ENCODE data around the gene TNFRSF12A. TPM values are rescaled to one million over a fixed set of nuclear protein-coding genes. Genes with fewer than 3 reads are reported as not detected.

The TNFRSF12A gene
- total and polyA plus RNA-seq, 5 donors from 2014 or later: 0.69 to 1.2 (median 0.86) TPM; not detected in 1

GRCh38 chr16:2981899-2982250, 38.3 kb upstream of the TNFRSF12A start:
- Histone ChIP-seq H3K27ac (ENCODE audit: insufficient read depth, low read length, poor library complexity, severe bottlenecking) (no peak overlapping the region), H3K4me3 (ENCODE audit: low read depth, low read length) (no peak overlapping the region), H3K4me1 (ENCODE audit: control insufficient read depth, insufficient read depth, low read length, poor library complexity, severe bottlenecking) (peaks cover 26% of the 10 kb centered on the region), H3K27me3 (ENCODE audit: control insufficient read depth, insufficient read depth, low read length) (no peaks in the 10 kb centered on the region), H3K36me3 (ENCODE audit: control insufficient read depth, insufficient read depth, low read length) (no peaks in the 10 kb centered on the region), H3K9me3 (ENCODE audit: control insufficient read depth in 2 of 2, low read length in 2 of 2) (no peaks in the 10 kb centered on the region)
- peak overlapping the region in 3 of 4 donors; percentile 81 to 87 (median 83) for H3K4me3 Mint-ChIP-seq
- peaks cover 0 to 18% (median 4%) of the 10 kb centered on the region in 4 donors for H3K4me1 Mint-ChIP-seq
- H3K9me3 Mint-ChIP-seq: no peaks in the 10 kb centered on the region
- peaks cover 13% of the 10 kb centered on the region for H3K27me3 Mint-ChIP-seq
- no peak for ATAC-seq (ENCODE audit: low read depth in 2 of 2)
- DNase-seq: no peak
- no peaks in the 10 kb centered on the region for H3K36me3 Mint-ChIP-seq
- no peak overlapping the region for H3K27ac Mint-ChIP-seq

- Histone ChIP-seq H3K4me3 (ENCODE audit: low read depth, low read length) (no peak overlapping the region), H3K27me3 (ENCODE audit: control insufficient read depth, insufficient read depth, low read length) (no peaks in the 10 kb centered on the region), H3K4me1 (ENCODE audit: control insufficient read depth, insufficient read depth, low read length, poor library complexity, severe bottlenecking) (peaks cover 26% of the 10 kb centered on the region), H3K9me3 (ENCODE audit: control insufficient read depth in 2 of 2, low read length in 2 of 2) (no peaks in the 10 kb centered on the region), H3K27ac (ENCODE audit: insufficient read depth, low read length, poor library complexity, severe bottlenecking) (no peak overlapping the region), H3K36me3 (ENCODE audit: control insufficient read depth, insufficient read depth, low read length) (no peaks in the 10 kb centered on the region)
- peaks cover 0 to 18% (median 4%) of the 10 kb centered on the region in 4 donors for H3K4me1 Mint-ChIP-seq
- H3K27me3 Mint-ChIP-seq: peaks cover 13% of the 10 kb centered on the region
- H3K27ac Mint-ChIP-seq: peak overlapping the region in 1 of 3 donors; percentile 42
- no peaks in the 10 kb centered on the region for H3K9me3 Mint-ChIP-seq
- peak overlapping the region; percentile 10 to 87 (median 73) for H3K4me3 Mint-ChIP-seq
- H3K36me3 Mint-ChIP-seq: no peaks in the 10 kb centered on the region
- DNase-seq: no peak
- no peak for ATAC-seq (ENCODE audit: low read depth in 2 of 2)
Observed at GRCh38 chr16:2982402-2982801, 37.8 kb upstream of the TNFRSF12A start.

- Histone ChIP-seq H3K4me1 (ENCODE audit: control insufficient read depth, insufficient read depth, low read length, poor library complexity, severe bottlenecking) (peaks cover 26% of the 10 kb centered on the region), H3K36me3 (ENCODE audit: control insufficient read depth, insufficient read depth, low read length) (no peaks in the 10 kb centered on the region), H3K27me3 (ENCODE audit: control insufficient read depth, insufficient read depth, low read length) (no peaks in the 10 kb centered on the region), H3K4me3 (ENCODE audit: low read depth, low read length) (no peak overlapping the region), H3K27ac (ENCODE audit: insufficient read depth, low read length, poor library complexity, severe bottlenecking) (no peak overlapping the region), H3K9me3 (ENCODE audit: control insufficient read depth in 2 of 2, low read length in 2 of 2) (no peaks in the 10 kb centered on the region)
- peak overlapping the region in 2 of 4 donors; percentile 15 to 50 for H3K4me3 Mint-ChIP-seq
- peaks cover 0 to 18% (median 4%) of the 10 kb centered on the region in 4 donors for H3K4me1 Mint-ChIP-seq
- H3K36me3 Mint-ChIP-seq: no peaks in the 10 kb centered on the region
- peaks cover 19% of the 10 kb centered on the region for H3K27me3 Mint-ChIP-seq
- ATAC-seq (ENCODE audit: low read depth in 2 of 2): peak; percentile 44 to 49
- H3K27ac Mint-ChIP-seq: no peak overlapping the region
- H3K9me3 Mint-ChIP-seq: no peaks in the 10 kb centered on the region
- peak; percentile 31 to 54 (median 52) for DNase-seq
Observed at GRCh38 chr16:2983706-2984136, 36.4 kb upstream of the TNFRSF12A start.

- ATAC-seq (ENCODE audit: low read depth in 2 of 2) (no peak), DNase-seq (no peak)
- no peak overlapping the region for H3K27ac Mint-ChIP-seq
- no peaks in the 10 kb centered on the region for H3K27me3 ChIP-seq (ENCODE audit: control insufficient read depth, insufficient read depth, low read length)
- no peak overlapping the region for H3K4me3 ChIP-seq (ENCODE audit: low read depth, low read length)
- peaks cover 15% of the 10 kb centered on the region for H3K4me1 ChIP-seq (ENCODE audit: control insufficient read depth, insufficient read depth, low read length, poor library complexity, severe bottlenecking)
- no peaks in the 10 kb centered on the region for H3K36me3 ChIP-seq (ENCODE audit: control insufficient read depth, insufficient read depth, low read length)
- H3K27me3 Mint-ChIP-seq: peaks cover 19% of the 10 kb centered on the region
- H3K4me1 Mint-ChIP-seq: peaks cover 0 to 18% (median 4%) of the 10 kb centered on the region in 4 donors
- no peaks in the 10 kb centered on the region for H3K9me3 Mint-ChIP-seq
- no peak overlapping the region for H3K27ac ChIP-seq (ENCODE audit: insufficient read depth, low read length, poor library complexity, severe bottlenecking)
- H3K9me3 ChIP-seq (ENCODE audit: control insufficient read depth in 2 of 2, low read length in 2 of 2): no peaks in the 10 kb centered on the region
- no peak overlapping the region for H3K4me3 Mint-ChIP-seq
- H3K36me3 Mint-ChIP-seq: no peaks in the 10 kb centered on the region
Observed at GRCh38 chr16:2985462-2985861, 34.7 kb upstream of the TNFRSF12A start.

- Mint-ChIP-seq H3K27ac (peak overlapping the region in 1 of 3 donors; percentile 84), H3K27me3 (peaks cover 19% of the 10 kb centered on the region), H3K4me3 (peak overlapping the region in 1 of 4 donors; percentile 79), H3K36me3 (no peaks in the 10 kb centered on the region), H3K9me3 (no peaks in the 10 kb centered on the region), H3K4me1 (peaks cover 0 to 15% (median 4%) of the 10 kb centered on the region in 4 donors)
- H3K27ac ChIP-seq (ENCODE audit: insufficient read depth, low read length, poor library complexity, severe bottlenecking): no peak overlapping the region
- no peak for ATAC-seq (ENCODE audit: low read depth in 2 of 2)
- H3K27me3 ChIP-seq (ENCODE audit: control insufficient read depth, insufficient read depth, low read length): no peaks in the 10 kb centered on the region
- H3K36me3 ChIP-seq (ENCODE audit: control insufficient read depth, insufficient read depth, low read length): no peaks in the 10 kb centered on the region
- H3K9me3 ChIP-seq (ENCODE audit: control insufficient read depth in 2 of 2, low read length in 2 of 2): no peaks in the 10 kb centered on the region
- no peak for DNase-seq
- H3K4me3 ChIP-seq (ENCODE audit: low read depth, low read length): no peak overlapping the region
- peaks cover 11% of the 10 kb centered on the region for H3K4me1 ChIP-seq (ENCODE audit: control insufficient read depth, insufficient read depth, low read length, poor library complexity, severe bottlenecking)
Observed at GRCh38 chr16:2985893-2986355, 34.2 kb upstream of the TNFRSF12A start.

- no peak overlapping the region for H3K4me3 Mint-ChIP-seq
- H3K27ac Mint-ChIP-seq: no peak overlapping the region
- no peaks in the 10 kb centered on the region for H3K36me3 Mint-ChIP-seq
- Histone ChIP-seq H3K36me3 (ENCODE audit: control insufficient read depth, insufficient read depth, low read length) (no peaks in the 10 kb centered on the region), H3K27ac (ENCODE audit: insufficient read depth, low read length, poor library complexity, severe bottlenecking) (no peak overlapping the region), H3K27me3 (ENCODE audit: control insufficient read depth, insufficient read depth, low read length) (no peaks in the 10 kb centered on the region), H3K4me1 (ENCODE audit: control insufficient read depth, insufficient read depth, low read length, poor library complexity, severe bottlenecking) (peaks cover 9% of the 10 kb centered on the region), H3K4me3 (ENCODE audit: low read depth, low read length) (no peak overlapping the region), H3K9me3 (ENCODE audit: control insufficient read depth in 2 of 2, low read length in 2 of 2) (no peaks in the 10 kb centered on the region)
- no peak for DNase-seq
- no peaks in the 10 kb centered on the region for H3K9me3 Mint-ChIP-seq
- H3K4me1 Mint-ChIP-seq: peaks cover 0 to 10% (median 2%) of the 10 kb centered on the region in 4 donors
- no peak for ATAC-seq (ENCODE audit: low read depth in 2 of 2)
- peaks cover 16% of the 10 kb centered on the region for H3K27me3 Mint-ChIP-seq
Observed at GRCh38 chr16:2986623-2987188, 33.5 kb upstream of the TNFRSF12A start.

DNA sequence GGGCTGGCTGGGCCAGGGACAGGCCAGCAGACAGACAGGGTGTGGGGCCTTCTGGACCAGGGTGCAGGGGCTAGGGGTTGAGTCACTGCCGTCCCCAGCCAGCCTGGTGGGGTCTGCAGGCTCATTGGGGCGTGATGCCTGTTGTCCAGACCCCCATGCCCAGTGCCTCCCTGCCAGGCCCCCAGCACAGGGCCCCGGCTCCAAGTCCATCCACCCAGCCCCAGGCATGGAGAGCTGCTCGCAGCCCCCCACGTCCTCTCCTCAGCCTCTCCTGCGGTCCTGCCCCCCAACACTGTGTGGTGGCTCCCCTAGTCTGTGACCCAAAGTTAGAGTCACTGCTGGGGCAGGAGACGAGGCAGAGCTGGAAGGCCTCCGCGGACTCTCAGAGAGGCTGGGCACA, 32.9 kb upstream of the TNFRSF12A start:
- Mint-ChIP-seq H3K36me3 (no peaks in the 10 kb centered on the region), H3K27ac (no peak overlapping the region), H3K4me1 (peaks cover 0 to 7% (median 0%) of the 10 kb centered on the region in 4 donors), H3K9me3 (no peaks in the 10 kb centered on the region), H3K4me3 (no peak overlapping the region), H3K27me3 (peaks cover 14% of the 10 kb centered on the region)
- Histone ChIP-seq H3K9me3 (ENCODE audit: control insufficient read depth in 2 of 2, low read length in 2 of 2) (no peaks in the 10 kb centered on the region), H3K4me3 (ENCODE audit: low read depth, low read length) (no peak overlapping the region), H3K27me3 (ENCODE audit: control insufficient read depth, insufficient read depth, low read length) (no peaks in the 10 kb centered on the region), H3K36me3 (ENCODE audit: control insufficient read depth, insufficient read depth, low read length) (no peaks in the 10 kb centered on the region), H3K27ac (ENCODE audit: insufficient read depth, low read length, poor library complexity, severe bottlenecking) (no peak overlapping the region), H3K4me1 (ENCODE audit: control insufficient read depth, insufficient read depth, low read length, poor library complexity, severe bottlenecking) (peaks cover 9% of the 10 kb centered on the region)
- DNase-seq: no peak
- ATAC-seq (ENCODE audit: low read depth in 2 of 2): no peak

DNA sequence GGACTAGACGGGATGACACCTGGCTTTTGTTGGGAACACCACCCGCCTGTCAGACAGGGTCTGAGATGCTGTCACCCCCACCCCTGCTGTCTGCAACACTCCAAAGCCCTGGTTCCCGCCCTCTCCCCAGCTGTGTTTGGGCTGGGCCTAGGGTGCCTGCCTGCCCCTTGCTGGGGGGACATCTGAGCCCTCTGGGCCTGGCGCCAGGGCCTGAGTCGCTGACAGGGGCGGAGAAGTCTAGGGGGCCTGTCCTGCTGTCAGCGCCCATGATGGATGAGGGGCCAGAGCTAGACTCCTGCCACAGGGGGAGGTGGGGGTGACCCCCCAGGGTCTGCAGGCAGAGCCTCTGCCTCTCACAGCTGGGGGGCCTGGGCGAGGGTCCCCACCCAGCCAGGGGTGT, 32.3 kb upstream of the TNFRSF12A start:
- Histone ChIP-seq H3K4me1 (ENCODE audit: control insufficient read depth, insufficient read depth, low read length, poor library complexity, severe bottlenecking) (peaks cover 9% of the 10 kb centered on the region), H3K4me3 (ENCODE audit: low read depth, low read length) (no peak overlapping the region), H3K27me3 (ENCODE audit: control insufficient read depth, insufficient read depth, low read length) (no peaks in the 10 kb centered on the region), H3K27ac (ENCODE audit: insufficient read depth, low read length, poor library complexity, severe bottlenecking) (no peak overlapping the region), H3K36me3 (ENCODE audit: control insufficient read depth, insufficient read depth, low read length) (no peaks in the 10 kb centered on the region), H3K9me3 (ENCODE audit: control insufficient read depth in 2 of 2, low read length in 2 of 2) (no peaks in the 10 kb centered on the region)
- H3K27me3 Mint-ChIP-seq: peaks cover 10% of the 10 kb centered on the region
- H3K27ac Mint-ChIP-seq: no peak overlapping the region
- ATAC-seq (ENCODE audit: low read depth in 2 of 2) (no peak), DNase-seq (no peak)
- no peak overlapping the region for H3K4me3 Mint-ChIP-seq
- H3K9me3 Mint-ChIP-seq: no peaks in the 10 kb centered on the region
- no peaks in the 10 kb centered on the region for H3K36me3 Mint-ChIP-seq
- H3K4me1 Mint-ChIP-seq: peaks cover 0 to 6% (median 0%) of the 10 kb centered on the region in 4 donors

All from CD4-positive, CD25-positive, alpha-beta regulatory T cell (primary cell).